GM19193 (cell line): ENCODE data around the gene ZBTB16.

Experiments used
- POLR2A ChIP-seq: IDR thresholded peaks from 4 replicates; pipeline ENCODE4 v1.6.1; 2011; ENCODE audit not compliant: insufficient read depth, insufficient read length; ENCODE audit errors: extremely low read depth

ZBTB16 gene

GRCh38 chr11:114033572-114033971 is 25.9 kb upstream of the ZBTB16 start:
- no peak for TF ChIP-seq POLR2A

DNA sequence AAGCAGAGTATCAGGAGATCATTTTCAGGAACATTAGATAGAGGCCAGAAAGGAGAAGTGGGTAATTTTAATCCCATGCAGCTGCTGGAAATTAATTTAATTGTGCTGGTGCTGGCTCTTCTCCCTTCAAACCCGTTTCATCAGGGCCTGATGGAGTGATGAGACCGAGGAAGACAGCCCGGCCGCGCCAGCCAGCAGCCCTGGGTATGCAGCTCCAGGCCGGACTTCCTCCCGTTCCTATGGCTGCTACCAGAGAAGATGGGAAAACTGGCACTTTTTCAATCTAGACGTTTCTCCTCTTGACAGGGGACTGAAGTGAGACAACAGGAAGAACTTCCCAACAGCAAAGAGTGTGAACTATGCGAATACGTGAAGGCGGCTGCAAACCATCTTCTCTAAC is 24.6 kb upstream of the ZBTB16 start:
- no peak for TF ChIP-seq POLR2A

DNA sequence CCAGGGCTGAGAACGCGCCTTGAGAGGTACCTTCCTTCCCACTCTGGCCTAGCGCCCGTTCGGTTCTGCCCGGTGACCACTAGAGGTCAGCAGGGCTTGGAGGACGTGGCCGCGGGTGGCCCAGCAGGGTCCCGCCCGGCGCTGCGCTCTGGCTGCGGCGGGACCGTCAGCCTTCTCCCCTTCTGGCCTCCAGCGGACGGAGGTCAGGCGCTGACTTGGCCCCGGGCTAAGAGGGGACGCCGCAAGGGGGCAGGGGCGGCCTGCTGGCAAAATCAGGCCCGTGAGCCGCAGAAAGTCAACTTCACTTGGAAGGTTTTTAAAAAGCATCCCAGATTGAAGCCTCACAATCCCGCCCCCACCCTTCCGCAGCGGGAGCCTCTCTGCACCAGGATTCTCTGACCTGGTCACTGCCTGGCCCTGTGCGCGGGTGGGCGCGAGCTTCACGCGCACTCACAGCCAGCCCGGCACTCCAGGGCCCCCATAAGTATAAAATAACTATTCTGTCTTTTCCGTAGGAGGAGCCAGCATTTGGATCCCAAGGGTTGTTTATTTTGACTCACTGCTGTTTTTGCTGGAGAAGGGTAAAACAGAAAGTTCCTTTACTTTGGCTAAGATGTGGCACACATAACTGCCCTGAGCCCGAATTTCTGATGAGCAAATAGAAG is 23.2 kb upstream of the ZBTB16 start:
- TF ChIP-seq POLR2A, result no peak

- TF ChIP-seq POLR2A, result no peak
Measured at GRCh38 chr11:114036958-114037357, 22.6 kb upstream of the ZBTB16 start.

DNA sequence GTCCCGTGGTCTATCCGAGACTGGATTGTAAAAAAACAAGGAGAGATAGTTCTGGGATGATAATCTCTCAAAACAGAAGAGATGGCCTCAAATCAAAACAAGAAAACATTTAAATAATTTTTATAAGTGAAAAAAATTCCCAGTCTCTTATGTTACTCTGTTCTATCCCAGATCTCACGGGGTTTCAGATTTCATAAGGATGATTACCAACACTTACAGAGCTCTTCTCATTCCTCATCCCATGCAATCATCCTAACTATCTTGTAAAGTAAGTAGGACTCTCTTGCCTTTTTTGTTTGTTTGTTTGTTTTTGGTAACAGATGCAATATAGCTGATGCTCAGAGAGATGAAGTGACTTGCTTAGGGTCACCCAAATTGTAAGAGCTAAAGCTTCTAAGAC is 20.0 kb upstream of the ZBTB16 start:
- no peak for TF ChIP-seq POLR2A

- no peak for TF ChIP-seq POLR2A
Measured at GRCh38 chr11:114040706-114041211, 18.8 kb upstream of the ZBTB16 start.

- no peak for TF ChIP-seq POLR2A
Measured at GRCh38 chr11:114042234-114042633, 17.3 kb upstream of the ZBTB16 start.

DNA sequence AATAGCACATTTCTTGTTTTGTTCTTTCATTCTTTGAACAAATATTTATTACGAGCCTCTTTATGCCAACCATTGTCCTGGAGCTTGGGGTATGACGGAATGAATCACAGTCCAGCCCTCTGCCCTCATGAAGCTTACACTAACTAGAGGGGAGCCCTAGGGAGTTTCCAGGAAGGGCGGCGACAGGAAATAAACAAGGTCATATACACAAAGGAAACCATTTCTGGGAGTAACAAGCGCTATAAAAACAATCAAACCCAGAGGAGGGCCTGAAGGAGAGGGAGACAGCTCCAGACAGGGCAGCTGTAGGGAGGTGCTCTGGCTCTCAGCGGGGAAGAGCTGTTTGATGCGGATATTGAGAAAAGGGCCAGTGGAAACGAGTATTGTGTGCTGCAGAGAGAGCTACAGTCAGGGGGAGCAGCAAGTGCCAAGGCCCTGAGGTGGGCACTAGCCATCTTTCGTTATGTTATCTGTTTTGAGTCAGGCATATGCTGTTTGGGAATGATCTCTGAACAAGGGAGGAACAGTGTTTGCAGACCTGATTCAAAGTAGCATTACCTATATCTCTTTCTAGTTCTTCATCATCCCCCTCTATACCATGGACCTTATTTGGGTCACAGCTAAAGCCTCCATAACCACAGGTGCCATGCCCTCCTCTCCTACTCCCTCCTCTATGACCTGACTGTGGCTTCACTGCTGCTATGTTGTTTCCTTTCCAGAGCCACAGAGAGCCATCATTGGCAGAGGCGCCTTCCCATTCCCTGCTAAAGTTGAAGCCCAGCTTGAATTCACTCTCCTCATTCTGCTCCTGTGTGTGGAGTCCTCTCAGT is 15.3 kb upstream of the ZBTB16 start:
- TF ChIP-seq POLR2A, result no peak

- no peak for TF ChIP-seq POLR2A
Measured at GRCh38 chr11:114047327-114047726, 12.2 kb upstream of the ZBTB16 start.

- TF ChIP-seq POLR2A, result no peak
Measured at GRCh38 chr11:114049050-114049449, 10.5 kb upstream of the ZBTB16 start.

- TF ChIP-seq POLR2A, result no peak
Measured at GRCh38 chr11:114050258-114050927, 9.1 kb upstream of the ZBTB16 start.

DNA sequence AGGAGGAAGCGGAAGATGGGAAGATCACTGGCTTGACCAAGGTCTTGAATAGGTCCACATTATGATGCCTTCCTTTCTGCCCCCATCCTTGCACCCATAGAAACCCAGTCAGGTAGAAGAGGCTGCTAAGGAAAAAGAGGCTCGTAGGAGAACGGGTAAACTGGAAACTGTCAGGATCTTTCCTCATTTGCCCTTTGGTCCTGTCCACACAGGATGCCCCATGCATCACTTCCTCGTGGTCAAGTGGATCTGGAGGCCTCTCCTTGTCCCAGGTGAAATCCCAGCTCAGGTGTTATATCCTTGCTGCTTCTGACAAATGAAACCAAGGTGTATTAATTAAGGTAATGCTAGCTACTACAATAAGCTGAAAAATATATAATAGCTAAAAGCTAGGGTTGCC is 8.0 kb upstream of the ZBTB16 start:
- no peak for TF ChIP-seq POLR2A

- no peak for TF ChIP-seq POLR2A
Measured at GRCh38 chr11:114052160-114052559, 7.4 kb upstream of the ZBTB16 start.

GRCh38 chr11:114053406-114053805 is 6.1 kb upstream of the ZBTB16 start:
- no peak for TF ChIP-seq POLR2A

- no peak for TF ChIP-seq POLR2A
Measured at GRCh38 chr11:114054806-114055205, 4.7 kb upstream of the ZBTB16 start.
